ENCODE results near the gene PTPRN2.
"Not testable (repeated sequence)": the region's sequence is repeated elsewhere in the genome, so short reads cannot be mapped to it uniquely, and the experiment has no call there.

Gene PTPRN2

DNA sequence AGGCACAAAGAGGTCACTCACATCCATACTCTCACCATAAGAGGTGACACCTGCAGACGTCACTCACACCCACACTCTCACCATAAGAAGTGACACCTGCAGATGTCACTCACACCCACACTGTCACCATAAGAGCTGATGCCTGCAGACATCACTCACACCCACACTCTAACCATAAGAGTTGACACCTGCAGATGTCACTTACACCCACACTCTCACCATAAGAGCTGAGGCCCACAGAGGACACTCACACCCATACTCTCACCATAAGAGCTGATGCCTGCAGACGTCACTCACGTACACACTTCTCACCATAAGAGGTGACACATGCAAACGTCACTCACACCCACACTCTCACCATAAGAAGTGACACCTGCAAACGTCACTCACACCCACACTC is 255.1 kb downstream of the PTPRN2 start:
- DNase-seq; in situ Hi-C loops (cut with MboI; ENCODE audit: low pct_unique_long_range_greater_than_20kb, low sequenced_read_pairs): not testable (repeated sequence)

GRCh38 chr7:158331826-158332450 is 255.7 kb downstream of the PTPRN2 start:
- in situ Hi-C loops (cut with MboI; ENCODE audit: low pct_unique_long_range_greater_than_20kb, low sequenced_read_pairs); DNase-seq: not testable (repeated sequence)

GRCh38 chr7:158329686-158330085 is 257.9 kb downstream of the PTPRN2 start:
- no peak for DNase-seq
- in situ Hi-C loops (cut with MboI; ENCODE audit: low pct_unique_long_range_greater_than_20kb, low sequenced_read_pairs), result no loop called here

DNA sequence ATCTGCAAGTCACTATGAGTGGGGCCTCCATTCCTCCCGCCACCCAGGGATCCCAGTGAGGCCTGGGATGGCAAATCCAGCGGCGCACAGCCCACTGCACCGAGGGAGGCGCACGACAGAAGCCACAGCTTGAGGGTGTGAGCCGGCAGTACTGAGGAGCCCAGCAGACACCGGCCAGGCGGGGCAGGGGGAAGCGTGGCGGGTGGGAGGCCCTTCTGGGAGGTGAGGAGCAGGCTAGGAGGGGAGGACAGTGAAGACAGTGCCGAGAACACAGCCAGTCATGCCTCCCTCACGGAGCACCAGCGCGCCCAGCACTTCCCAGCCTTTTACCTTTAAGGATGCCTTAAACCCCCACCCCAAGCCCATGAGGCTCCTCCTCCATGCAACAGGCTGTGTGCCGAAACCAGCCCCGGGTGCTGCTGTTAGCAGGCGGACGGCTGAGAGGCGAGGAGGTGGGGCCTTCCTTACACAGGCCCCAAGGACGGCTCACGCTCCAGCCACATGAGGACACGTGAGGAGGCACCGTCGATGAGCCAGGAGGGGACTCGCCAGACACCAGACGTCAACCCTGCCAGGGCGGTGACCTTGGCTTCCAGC is 258.5 kb downstream of the PTPRN2 start:
- in situ Hi-C loops (cut with MboI; ENCODE audit: low pct_unique_long_range_greater_than_20kb, low sequenced_read_pairs), result no loop called here
- no peak for DNase-seq

GRCh38 chr7:158328376-158329013 is 259.1 kb downstream of the PTPRN2 start:
- no peak for DNase-seq
- in situ Hi-C loops (cut with MboI; ENCODE audit: low pct_unique_long_range_greater_than_20kb, low sequenced_read_pairs), result no loop called here

DNA sequence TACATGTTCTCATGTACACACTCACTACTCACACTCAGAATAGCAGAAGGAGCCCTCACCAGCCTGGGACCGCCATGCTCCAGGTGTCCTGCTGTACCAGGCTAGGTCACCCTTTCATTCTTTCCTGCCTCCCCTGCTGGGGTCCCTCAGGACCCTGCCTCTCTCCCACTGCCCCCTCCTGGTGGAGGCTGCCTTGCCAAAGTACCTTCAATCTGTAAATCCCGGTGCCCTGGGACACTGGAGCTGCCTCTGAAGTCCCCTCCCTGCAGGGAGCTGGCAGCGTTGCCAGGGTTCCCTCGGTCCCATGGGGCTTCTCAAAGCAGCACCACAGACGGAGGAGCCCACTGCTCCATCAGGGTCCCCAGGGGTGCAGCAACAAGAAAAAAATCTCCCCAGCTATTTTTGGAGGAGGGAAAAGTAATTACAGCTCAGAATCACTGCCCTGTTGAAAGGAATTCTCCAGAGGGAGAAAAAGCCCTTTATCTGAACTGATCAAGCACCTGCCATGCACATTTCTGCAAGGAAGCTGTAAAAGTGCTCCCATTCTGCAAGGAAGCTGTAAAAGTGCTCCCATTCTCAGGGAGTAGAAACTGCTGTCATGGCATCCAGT is 259.9 kb downstream of the PTPRN2 start:
- no peak for DNase-seq
- in situ Hi-C loops (cut with MboI; ENCODE audit: low pct_unique_long_range_greater_than_20kb, low sequenced_read_pairs), result no loop called here

DNA sequence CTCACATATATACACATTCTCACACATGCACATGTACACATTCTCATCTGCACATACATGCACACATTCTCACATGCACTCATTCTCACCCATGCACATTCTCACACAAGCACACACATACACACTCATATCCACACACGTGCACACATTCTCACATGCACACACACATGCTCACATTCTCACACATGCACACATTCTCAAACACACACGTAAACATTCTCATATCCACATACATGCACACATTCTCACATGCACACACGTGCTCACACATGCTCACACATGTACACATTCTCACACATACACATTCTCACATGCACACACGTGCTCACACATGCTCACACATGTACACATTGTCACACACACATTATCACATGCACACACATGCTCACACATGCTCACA is 260.6 kb downstream of the PTPRN2 start:
- in situ Hi-C loops (cut with MboI; ENCODE audit: low pct_unique_long_range_greater_than_20kb, low sequenced_read_pairs), result no loop called here
- DNase-seq, result no peak

GRCh38 chr7:158325530-158326381 is 261.9 kb downstream of the PTPRN2 start:
- peak; percentile 3 for DNase-seq

DNA sequence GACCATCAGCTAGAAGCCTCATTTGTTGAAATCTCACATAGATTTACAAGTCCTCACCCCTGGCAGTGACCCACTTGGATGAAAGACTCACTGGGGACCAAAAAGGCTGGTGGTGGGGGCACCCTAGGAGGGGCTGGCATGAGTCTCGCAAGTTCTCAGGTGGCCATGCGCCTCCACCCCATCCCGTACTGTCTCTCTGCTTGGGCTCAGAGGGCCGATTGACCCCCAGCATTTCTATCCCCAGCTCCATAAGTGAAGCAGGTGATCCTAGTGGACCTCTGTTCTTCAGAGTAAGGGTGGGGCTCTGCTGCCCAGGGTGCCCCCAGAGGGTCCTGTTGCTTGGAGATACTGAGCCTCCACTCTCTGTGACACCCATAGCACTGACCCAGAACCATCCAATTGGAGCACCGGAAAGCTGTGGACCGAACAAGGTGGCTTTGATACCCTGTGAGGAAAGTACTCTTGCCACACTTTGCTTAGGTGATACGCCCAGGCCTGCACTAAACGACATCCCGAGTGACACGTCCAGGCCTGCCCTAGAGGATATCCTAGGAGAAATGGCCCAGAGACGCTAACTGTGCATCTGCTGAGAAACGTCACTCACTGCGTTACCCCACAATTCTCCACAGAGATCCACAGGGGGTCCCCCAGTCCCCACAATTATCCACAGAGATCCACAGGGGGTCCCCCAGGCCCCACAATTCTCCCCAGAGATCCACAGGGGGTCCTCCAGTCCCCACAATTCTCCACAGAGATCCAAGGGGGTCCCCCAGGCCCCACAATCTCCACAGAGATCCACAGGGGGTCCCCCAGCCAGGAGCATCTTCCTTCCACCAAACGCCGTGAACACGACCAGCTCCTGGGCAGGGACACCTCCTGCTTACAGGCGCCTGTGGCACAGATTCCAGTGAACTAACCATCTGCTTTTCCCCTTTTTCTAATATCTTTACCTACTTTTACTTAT is 262.9 kb downstream of the PTPRN2 start:
- in situ Hi-C loops (cut with MboI; ENCODE audit: low pct_unique_long_range_greater_than_20kb, low sequenced_read_pairs), result no loop called here
- DNase-seq, result no peak

More at GRCh38 chr7:158325530-158326381, 261.9 kb downstream of the PTPRN2 start:
- in situ Hi-C loops (cut with MboI; ENCODE audit: low pct_unique_long_range_greater_than_20kb, low sequenced_read_pairs), result no loop called here

DNA sequence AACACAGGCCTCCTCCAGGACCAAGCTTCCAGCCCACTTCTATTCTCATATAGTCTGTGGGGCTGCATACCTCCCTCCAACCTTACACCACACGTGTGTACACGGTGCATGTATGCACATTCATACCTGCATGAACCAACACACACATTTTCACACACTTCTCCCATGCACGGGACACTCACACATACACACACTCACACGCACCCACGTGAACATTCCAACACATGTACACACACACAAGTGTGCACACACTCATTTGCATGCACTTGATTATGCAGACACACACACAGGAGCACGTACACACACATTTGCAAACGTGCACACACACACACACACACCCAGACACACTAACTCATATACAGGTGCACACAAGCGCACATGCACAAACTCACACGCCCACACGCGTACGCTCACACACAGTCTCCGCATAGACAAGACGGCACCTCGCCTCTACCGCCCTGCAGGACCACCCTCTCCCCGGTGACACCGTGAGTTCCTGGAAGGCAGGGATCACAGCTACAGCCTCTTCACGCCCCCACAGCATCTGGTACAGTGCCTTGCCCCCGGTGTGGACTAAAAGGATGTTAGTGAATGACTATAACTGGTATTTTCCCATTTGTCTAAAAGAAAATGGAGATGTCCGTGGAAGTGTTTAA is 263.8 kb downstream of the PTPRN2 start:
- in situ Hi-C loops (cut with MboI; ENCODE audit: low pct_unique_long_range_greater_than_20kb, low sequenced_read_pairs), result no loop called here
- no peak for DNase-seq

- in situ Hi-C loops (cut with MboI; ENCODE audit: low pct_unique_long_range_greater_than_20kb, low sequenced_read_pairs), result no loop called here
- DNase-seq, result no peak
Observed at GRCh38 chr7:158322616-158323530, 264.8 kb downstream of the PTPRN2 start.

DNA sequence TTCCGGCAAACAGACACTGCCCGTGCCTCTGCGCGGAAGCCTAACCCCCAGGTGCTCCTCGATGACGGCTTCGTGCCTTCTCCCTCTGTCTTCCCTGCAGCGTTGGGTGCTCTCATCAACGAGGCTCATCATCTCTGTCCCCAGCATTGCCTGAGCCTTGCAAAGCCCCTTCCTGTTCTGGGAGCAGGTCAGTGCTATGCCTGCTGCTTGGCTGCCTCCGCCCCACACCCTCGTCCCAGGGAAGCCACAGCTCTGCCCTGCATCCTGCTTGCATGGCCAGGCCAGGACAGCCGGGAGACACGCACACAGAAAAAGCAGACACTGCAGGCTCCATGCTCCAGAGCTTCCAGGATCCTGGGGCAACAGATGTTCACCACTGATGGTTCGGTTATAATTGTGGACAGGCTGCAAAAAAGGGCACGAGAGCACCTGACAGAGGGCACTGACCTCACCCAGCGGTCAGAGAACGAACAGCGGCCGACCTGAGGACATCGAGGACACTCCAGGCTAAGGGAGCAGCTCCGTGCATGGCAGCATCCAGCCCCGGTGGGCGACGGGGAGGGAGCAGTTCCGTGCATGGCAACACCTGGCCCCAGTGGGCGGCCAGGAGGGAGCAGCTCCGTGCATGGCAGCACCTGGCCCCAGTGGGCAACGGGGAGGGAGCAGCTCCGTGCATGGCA is 265.5 kb downstream of the PTPRN2 start:
- in situ Hi-C loops (cut with MboI; ENCODE audit: low pct_unique_long_range_greater_than_20kb, low sequenced_read_pairs), result no loop called here
- no peak for DNase-seq

DNA sequence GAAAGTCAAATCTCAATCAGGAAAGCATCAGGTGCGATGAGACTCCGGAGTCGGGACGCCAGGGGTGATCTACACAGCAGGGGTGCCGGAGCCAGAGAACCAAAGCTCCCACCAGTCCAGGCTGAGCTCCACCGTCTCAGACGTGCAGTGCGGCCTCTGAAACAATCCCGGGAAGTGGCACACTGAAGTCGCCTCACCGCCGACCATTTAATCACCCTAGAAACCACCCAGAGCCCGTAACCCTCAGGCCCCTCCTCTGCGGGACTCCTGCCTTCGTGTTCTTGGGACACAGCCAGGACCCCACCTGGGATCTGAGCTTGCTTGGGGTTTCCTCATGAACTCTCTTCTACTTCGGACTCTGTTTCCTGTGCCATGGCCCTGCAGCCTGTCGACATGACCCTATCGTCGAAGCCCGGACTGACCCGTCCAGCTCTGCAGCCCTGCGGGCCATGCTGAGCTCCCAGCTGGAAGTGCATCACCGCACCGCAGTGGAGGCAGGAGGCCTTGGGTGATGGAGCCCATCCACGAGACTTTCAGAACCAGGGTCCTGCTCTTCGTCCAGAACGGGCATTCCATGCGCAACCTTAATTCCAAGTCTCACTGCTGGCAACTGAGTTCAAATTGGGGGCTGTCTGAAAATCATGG is 266.4 kb downstream of the PTPRN2 start:
- DNase-seq, result no peak
- in situ Hi-C loops (cut with MboI; ENCODE audit: low pct_unique_long_range_greater_than_20kb, low sequenced_read_pairs), result no loop called here

GRCh38 chr7:158320328-158320727 is 267.3 kb downstream of the PTPRN2 start:
- no peak for DNase-seq

GRCh38 chr7:158318511-158318913 is 269.1 kb downstream of the PTPRN2 start:
- DNase-seq, result no peak
- in situ Hi-C loops (cut with MboI; ENCODE audit: low pct_unique_long_range_greater_than_20kb, low sequenced_read_pairs), result no loop called here

More at GRCh38 chr7:158320328-158320727, 267.3 kb downstream of the PTPRN2 start:
- in situ Hi-C loops (cut with MboI; ENCODE audit: low pct_unique_long_range_greater_than_20kb, low sequenced_read_pairs), result no loop called here
